ENCODE results near the gene POLR3H. TPM values are rescaled to one million over a fixed set of nuclear protein-coding genes. Genes with fewer than 3 reads are reported as not detected.

The POLR3H gene
- total and polyA plus RNA-seq, 2 donors (not counting 3 experiments of a cell fraction or from before 2014, with no cell fraction given): 31.2 to 39.4 TPM

- Histone ChIP-seq H3K4me2 (ENCODE audit: insufficient read depth, low read length) (no peak overlapping the region), H3K4me3 (replicated peaks in 1 of 3; ENCODE audit: insufficient read depth in 1 of 3, low read depth in 1 of 3, low read length in 3 of 3) (no peak overlapping the region), H3K9me3 (replicated peaks; ENCODE audit: control insufficient read depth, insufficient read depth, low read length) (no peaks in the 10 kb centered on the region), H3K4me1 (ENCODE audit: control insufficient read depth, extremely low read depth, insufficient read depth, low read length) (no peaks in the 10 kb centered on the region), H2AFZ (ENCODE audit: low read depth, low read length) (no peak overlapping the region), H4K20me1 (replicated peaks; ENCODE audit: control insufficient read depth, extremely low read depth, insufficient read depth, low read length) (no peaks in the 10 kb centered on the region), H3K27me3 (ENCODE audit: control insufficient read depth in 2 of 2, insufficient read depth in 2 of 2, low read length in 2 of 2) (no peaks in the 10 kb centered on the region), H3K36me3 (ENCODE audit: control insufficient read depth in 2 of 2, extremely low read depth in 1 of 2, insufficient read depth in 2 of 2, low read length in 2 of 2) (peaks cover 2 to 40% of the 10 kb centered on the region in 2 experiments), H3K27ac (ENCODE audit: insufficient read depth, low read depth, low read length) (no peak overlapping the region), H3K79me2 (ENCODE audit: control insufficient read depth, insufficient read depth, low read length) (no peaks in the 10 kb centered on the region), H3K9ac (replicated peaks; ENCODE audit: extremely low read depth, insufficient read depth, low read length) (no peak overlapping the region), H3K9me1 (replicated peaks; ENCODE audit: control insufficient read depth, extremely low read depth, insufficient read depth, low read length) (no peaks in the 10 kb centered on the region)
- TF ChIP-seq CTCF (IDR thresholded peaks at IDR 0.05; ENCODE audit: extremely low read depth in 1 of 2, insufficient read depth in 1 of 2, low read depth in 1 of 2, low read length in 2 of 2): no peak
- peak; percentile 23 for TF ChIP-seq POLR2AphosphoS5 (IDR thresholded peaks at IDR 0.05; ENCODE audit: insufficient read depth, low read depth, low read length)
- ChIA-PET CTCF (interaction anchor here (0.6 to 4.5 kb wide), 22 partner anchors 9 to 604 kb away, joined by 3 to 124 read pairs (median 4); partner anchors contain the start of genes PMM1 and TEF), POLR2A (no interaction called here)
- FAIRE-seq (no peak), DNase-seq (ENCODE audit: low read depth, low spot score) (no peak)
- dilution Hi-C loops (cut with MboI; ENCODE audit: extremely low pct_ligation_motif_present, low sequenced_read_pairs): no loop called here
- intact Hi-C loops (cut with micrococcal nuclease): no loop called here
- no TSS peak for BruUV-seq (replicated peaks)
Measured at GRCh38 chr22:41526226-41526829, 17.9 kb downstream of the POLR3H start.

- no peaks in the 10 kb centered on the region for H3K79me2 ChIP-seq (ENCODE audit: control insufficient read depth, insufficient read depth, low read length)
- TF ChIP-seq POLR2A (IDR thresholded peaks at IDR 0.05; ENCODE audit: low read depth, low read length) (no peak), POLR2AphosphoS5 (IDR thresholded peaks at IDR 0.05; ENCODE audit: insufficient read depth, low read depth, low read length) (peak; percentile 7), MAX (IDR thresholded peaks at IDR 0.05; ENCODE audit: insufficient read depth, insufficient read length) (no peak), GATA2 (IDR thresholded peaks at IDR 0.05; ENCODE audit: insufficient read depth, insufficient read length, low read depth, low read length) (no peak)
- H2AFZ ChIP-seq (ENCODE audit: low read depth, low read length): no peak overlapping the region
- dilution Hi-C loops (cut with MboI; ENCODE audit: extremely low pct_ligation_motif_present, low sequenced_read_pairs) (no loop called here), intact Hi-C loops (cut with micrococcal nuclease) (no loop called here)
- H3K9me1 ChIP-seq (replicated peaks; ENCODE audit: control insufficient read depth, extremely low read depth, insufficient read depth, low read length): no peaks in the 10 kb centered on the region
- TSS peak; percentile 15 for BruUV-seq (replicated peaks)
- H3K9me3 ChIP-seq (replicated peaks; ENCODE audit: control insufficient read depth, insufficient read depth, low read length): no peaks in the 10 kb centered on the region
- no peak overlapping the region for H3K4me2 ChIP-seq (ENCODE audit: insufficient read depth, low read length)
- H3K9ac ChIP-seq (replicated peaks; ENCODE audit: extremely low read depth, insufficient read depth, low read length): no peak overlapping the region
- POLR2A ChIA-PET: no interaction called here
- H3K4me3 ChIP-seq (replicated peaks in 1 of 3; ENCODE audit: insufficient read depth in 1 of 3, low read depth in 1 of 3, low read length in 3 of 3): no peak overlapping the region
- FAIRE-seq: no peak
- peaks cover 2 to 35% of the 10 kb centered on the region in 2 experiments for H3K36me3 ChIP-seq (ENCODE audit: control insufficient read depth in 2 of 2, extremely low read depth in 1 of 2, insufficient read depth in 2 of 2, low read length in 2 of 2)
- no peak for DNase-seq (ENCODE audit: low read depth, low spot score)
- no peaks in the 10 kb centered on the region for H4K20me1 ChIP-seq (replicated peaks; ENCODE audit: control insufficient read depth, extremely low read depth, insufficient read depth, low read length)
- no peak overlapping the region for H3K27ac ChIP-seq (ENCODE audit: insufficient read depth, low read depth, low read length)
- no peaks in the 10 kb centered on the region for H3K4me1 ChIP-seq (ENCODE audit: control insufficient read depth, extremely low read depth, insufficient read depth, low read length)
- no peaks in the 10 kb centered on the region for H3K27me3 ChIP-seq (ENCODE audit: control insufficient read depth in 2 of 2, insufficient read depth in 2 of 2, low read length in 2 of 2)
- CTCF ChIA-PET: interaction anchor here (1.7 to 4.5 kb wide), 3 partner anchors 118 to 603 kb away, joined by 8 to 124 read pairs (median 11); no protein-coding TSS in a partner anchor
Measured at GRCh38 chr22:41525450-41526225, 18.6 kb downstream of the POLR3H start.

Data from endothelial cell of umbilical vein (primary cell).